Heart right ventricle (tissue), 16 donors: Measurements from ENCODE around the gene KLF3. TPM values are rescaled to one million over a fixed set of nuclear protein-coding genes. Genes with fewer than 3 reads are reported as not detected.
A peak's percentile ranks its signal among the peaks of the same experiment; 100 is the strongest.

Experiments used
- ATAC-seq, 8 donors: fragments of 200-7000 bp; cut with Tn5 transposase; one replicate each; pipeline ENCODE4 v1.9.1; 2020; ENCODE audit warnings: mild to moderate bottlenecking in 8 of 8, moderate library complexity in 8 of 8, moderate number of reproducible peaks in 1 of 8
- DNase-seq, 2 donors: peaks; one replicate each; pipeline ENCODE4 v3.0.0-alpha.2; 2020
- H3K27ac ChIP-seq, 10 donors: fragments of 200-600 bp; sonication (generic) in 2 of 10; one replicate each; pipeline versions ENCODE4 v1.5.0 to v1.8.0; 2020 to 2022; ENCODE audit warnings: mild to moderate bottlenecking in 3 of 10
- H3K27me3 ChIP-seq, 7 donors: fragments of 200-600 bp; one replicate each; pipeline ENCODE4 v1.8.0; 2021 to 2022; ENCODE audit warnings: mild to moderate bottlenecking in 2 of 7
- H3K36me3 ChIP-seq, 9 donors: fragments of 200-600 bp; sonication (generic) in 1 of 9; one replicate each; pipeline versions ENCODE4 v1.5.0 to v1.8.0; 2020 to 2022; ENCODE audit warnings: mild to moderate bottlenecking in 2 of 9
- H3K4me1 ChIP-seq, 9 donors: fragments of 200-600 bp; sonication (generic) in 1 of 9; one replicate each; pipeline versions ENCODE4 v1.5.0 to v1.8.0; 2020 to 2022; ENCODE audit warnings: mild to moderate bottlenecking in 4 of 9
- H3K4me3 ChIP-seq, 10 donors: fragments of 200-600 bp; sonication (generic) in 2 of 10; one replicate each; pipeline versions ENCODE4 v1.5.0 to v1.8.0; 2020 to 2022; ENCODE audit warnings: mild to moderate bottlenecking in 7 of 10, moderate library complexity in 2 of 10
- H3K9me3 ChIP-seq, 11 donors: fragments of 200-600 bp in 10 of 11; sonication (generic) in 2 of 11; one replicate each; pipeline versions ENCODE4 v1.5.0 to v1.8.0; 2013 to 2022; ENCODE audit warnings: mild to moderate bottlenecking in 2 of 11, control low read depth in 1 of 11, moderate library complexity in 1 of 11
- WGBS, 2 donors: extraction: QIAGEN DNeasy Blood & Tissue Kit; methylation state at CpG; one replicate each; pipeline ENCODE4 v1.1.7; 2013; ENCODE audit warnings: inconsistent platforms in 1 of 2; 5-methylcytosine and 5-hydroxymethylcytosine counted together
- intact Hi-C, 10 donors: fragments of 100-400 bp; cut with DNase I; formaldehyde crosslinking; loops; one replicate each; pipeline versions ENCODE4 v1.11.1 to v1.14.2; 2022
- polyA plus RNA-seq, 2 donors: library from polyadenylated mRNA; stranded (reverse); fragments of 200-250 nt; gene quantifications; one replicate each; pipeline ENCODE4 v1.2.3, GENCODE V29; 2013
- total RNA-seq, 10 donors: library from RNA; stranded (reverse); fragmentation: NEBNext Ultra II Directional in 3 of 10; extraction: Animal tissue kit (Norgen Biotek cat#: 25700) in 3 of 10; gene quantifications; one replicate each; pipeline versions ENCODE4 v1.2.1 to v1.2.4, GENCODE V29; 2021 to 2023
- TF ChIP-seq, protein P1 (sequence below), 9 donors: fragments of 200-600 bp; sonication (generic) in 2 of 9; IDR thresholded peaks; one replicate each; pipeline versions ENCODE4 v1.5.0 to v1.8.0; 2021 to 2022; ENCODE audit warnings: antibody characterized with exemption in 9 of 9, mild to moderate bottlenecking in 5 of 9, moderate library complexity in 1 of 9
- donor health status: Arrhythmogenic right ventricular cardiomyopathy.
- donor health status: ischemic (EF 13 %, LVEDD 7.1; RV severe dilation, severe dysfunction).
- donor health status: healthy with polysubstance abuse.
- donor health status: DM: no; HTN: yes; CAD: no.
- donor health status: DM: no; HTN: no; CAD: no.
- donor health status: ischemic (EF 25% LVEDD 6.9; RV normal size, moderate dysfunction).
- donor health status: ischemic (EF 25% LVEDD 5.7; RV mildly dilated, moderate dysfunction).
- donor health status: healthy.
- donor health status: DM: yes; HTN: yes; CAD: no.
- donor health status: Ischemic cardiomyopathy.
- donor health status: ischemic (EF 35%, LVEDD 5.7; RV mildly dilated, moderate dysfunction).
- donor health status: nonischemic (EF 11% LVEDD 7.7; RV severe dilation, severe dysfunction).
- donor health status: DM: yes; HTN: yes; CAD: no.
- donor health status: PGD.
- donor health status: ischemic (EF 29% LVEDD 5.4; RV normal size, mild dysfunction).
- donor health status: nonischemic (EF 23%, LVEDD 6.1; RV moderate dilation, normal function).

KLF3 gene
- total and polyA plus RNA-seq, 12 donors = 9.9 to 25.1 (median 19.4) TPM

- Histone ChIP-seq H3K4me3 (no peak overlapping the region), H3K27me3 (no peaks in the 10 kb centered on the region), H3K9me3 (no peaks in the 10 kb centered on the region), H3K27ac (no peak overlapping the region), H3K36me3 (no peaks in the 10 kb centered on the region), H3K4me1 (peaks cover 0 to 6% (median 0%) of the 10 kb centered on the region in 9 donors)
- 84 to 86% methylated on average over 7 of the region's 7 CpGs for WGBS, 2 donors
- DNase-seq (no peak), ATAC-seq (no peak)
- TF ChIP-seq, protein P1, sequence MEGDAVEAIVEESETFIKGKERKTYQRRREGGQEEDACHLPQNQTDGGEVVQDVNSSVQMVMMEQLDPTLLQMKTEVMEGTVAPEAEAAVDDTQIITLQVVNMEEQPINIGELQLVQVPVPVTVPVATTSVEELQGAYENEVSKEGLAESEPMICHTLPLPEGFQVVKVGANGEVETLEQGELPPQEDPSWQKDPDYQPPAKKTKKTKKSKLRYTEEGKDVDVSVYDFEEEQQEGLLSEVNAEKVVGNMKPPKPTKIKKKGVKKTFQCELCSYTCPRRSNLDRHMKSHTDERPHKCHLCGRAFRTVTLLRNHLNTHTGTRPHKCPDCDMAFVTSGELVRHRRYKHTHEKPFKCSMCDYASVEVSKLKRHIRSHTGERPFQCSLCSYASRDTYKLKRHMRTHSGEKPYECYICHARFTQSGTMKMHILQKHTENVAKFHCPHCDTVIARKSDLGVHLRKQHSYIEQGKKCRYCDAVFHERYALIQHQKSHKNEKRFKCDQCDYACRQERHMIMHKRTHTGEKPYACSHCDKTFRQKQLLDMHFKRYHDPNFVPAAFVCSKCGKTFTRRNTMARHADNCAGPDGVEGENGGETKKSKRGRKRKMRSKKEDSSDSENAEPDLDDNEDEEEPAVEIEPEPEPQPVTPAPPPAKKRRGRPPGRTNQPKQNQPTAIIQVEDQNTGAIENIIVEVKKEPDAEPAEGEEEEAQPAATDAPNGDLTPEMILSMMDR (IDR thresholded peaks at IDR 0.05) = no peak
- intact Hi-C loops = loop anchor here in 2 of 10 donors (10.0 kb wide), 2 partner anchors 399 to 409 kb away; no protein-coding TSS in a partner anchor
Measured at GRCh38 chr4:38723726-38724474, 59.9 kb downstream of the KLF3 start.

- no peaks in the 10 kb centered on the region for H3K27me3 ChIP-seq
- H3K9me3 ChIP-seq = no peaks in the 10 kb centered on the region
- peaks cover 0 to 6% (median 0%) of the 10 kb centered on the region in 9 donors for H3K4me1 ChIP-seq
- 90 to 97% methylated on average over 3 of the region's 3 CpGs for WGBS, 2 donors
- TF ChIP-seq, protein P1 (IDR thresholded peaks at IDR 0.05) = no peak
- H3K4me3 ChIP-seq = no peak overlapping the region
- no peak overlapping the region for H3K27ac ChIP-seq
- no peaks in the 10 kb centered on the region for H3K36me3 ChIP-seq
- DNase-seq (no peak), ATAC-seq (no peak)
- intact Hi-C loops = loop anchor here in 2 of 10 donors (10.0 kb wide), 2 partner anchors 400 to 410 kb away; no protein-coding TSS in a partner anchor
Measured at GRCh38 chr4:38724475-38724808, 60.4 kb downstream of the KLF3 start.

DNA sequence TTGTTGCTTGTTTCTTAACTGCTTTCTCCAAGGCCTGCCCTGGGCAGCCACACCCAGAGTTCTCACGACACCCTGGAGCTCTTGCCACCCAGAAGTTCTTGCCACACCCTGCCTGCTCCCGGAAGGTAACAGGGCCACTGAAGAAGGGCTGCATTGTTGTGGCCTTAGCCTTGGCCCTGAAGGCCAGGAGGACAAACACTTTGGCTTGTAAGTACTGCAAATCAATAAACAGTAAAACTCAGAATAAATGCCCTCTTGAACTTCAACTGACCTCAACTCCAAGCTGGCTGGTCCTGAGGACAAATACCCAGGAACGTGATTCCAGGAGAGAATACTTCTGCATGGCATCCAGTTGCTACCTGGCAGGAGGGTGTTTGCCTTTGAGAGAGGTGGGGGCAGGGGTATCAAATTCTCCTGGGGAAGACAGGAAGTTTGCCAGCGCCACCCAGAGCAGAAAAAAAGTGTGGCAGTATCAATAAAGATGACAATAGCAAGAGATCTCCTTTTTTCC is 64.7 kb downstream of the KLF3 start:
- intact Hi-C loops = loop anchor here in 2 of 10 donors (10.0 kb wide), 2 partner anchors 404 to 414 kb away; no protein-coding TSS in a partner anchor
- H3K9me3 ChIP-seq = no peaks in the 10 kb centered on the region
- TF ChIP-seq, protein P1 (IDR thresholded peaks at IDR 0.05) = no peak
- H3K27me3 ChIP-seq = no peaks in the 10 kb centered on the region
- H3K4me1 ChIP-seq = peaks cover 0 to 15% (median 4%) of the 10 kb centered on the region in 9 donors
- WGBS, 2 donors = 79% methylated on average over 4 of the region's 4 CpGs
- no peak overlapping the region for H3K27ac ChIP-seq
- no peaks in the 10 kb centered on the region for H3K36me3 ChIP-seq
- DNase-seq = no peak
- no peak overlapping the region for H3K4me3 ChIP-seq
- no peak for ATAC-seq

GRCh38 chr4:38730493-38730829 is 66.5 kb downstream of the KLF3 start:
- ATAC-seq (peak in 1 of 8 donors; percentile 5), DNase-seq (no peak)
- H3K27me3 ChIP-seq = no peaks in the 10 kb centered on the region
- 97% methylated on average over 4 of the region's 4 CpGs for WGBS, 2 donors
- H3K4me1 ChIP-seq = peaks cover 0 to 18% (median 4%) of the 10 kb centered on the region in 9 donors
- TF ChIP-seq, protein P1 (IDR thresholded peaks at IDR 0.05) = no peak
- H3K27ac ChIP-seq = no peak overlapping the region
- intact Hi-C loops = loop anchor here (2.0 to 5.0 kb wide), 10 partner anchors 53 to 670 kb away; no protein-coding TSS in a partner anchor
- H3K9me3 ChIP-seq = no peaks in the 10 kb centered on the region
- no peak overlapping the region for H3K4me3 ChIP-seq
- no peaks in the 10 kb centered on the region for H3K36me3 ChIP-seq
